Nephron (organoid): Measurements from ENCODE around the gene FBXO31.

Source experiments
- H3K27ac Mint-ChIP-seq, 3 experiments: 2 replicates each; pipeline ENCODE4 v1.8.0; 2020; ENCODE audit warnings: mixed read lengths in 3 of 3, mild to moderate bottlenecking in 2 of 3, moderate library complexity in 1 of 3
- H3K27me3 Mint-ChIP-seq: 2 replicates; pipeline ENCODE4 v1.8.0; 2021; ENCODE audit warnings: low read depth, mild to moderate bottlenecking, moderate library complexity, mixed read lengths
- H3K36me3 Mint-ChIP-seq: 2 replicates; pipeline ENCODE4 v1.8.0; 2020; ENCODE audit warnings: low read depth, mixed read lengths
- H3K4me1 Mint-ChIP-seq: 2 replicates; pipeline ENCODE4 v1.8.0; 2020; ENCODE audit warnings: mixed read lengths
- H3K4me3 Mint-ChIP-seq, 3 experiments: 2 replicates each; pipeline ENCODE4 v1.8.0; 2020; ENCODE audit warnings: mild to moderate bottlenecking in 3 of 3, mixed read lengths in 3 of 3, moderate library complexity in 2 of 3
- H3K9me3 Mint-ChIP-seq: 2 replicates; pipeline ENCODE4 v1.8.0; 2020; ENCODE audit warnings: mixed read lengths
- TF ChIP-seq, protein P1 (sequence below), 3 experiments: fragments of 200-600 bp; sonication (generic); IDR thresholded peaks; one replicate each; pipeline ENCODE4 v1.5.0; 2021; ENCODE audit warnings: antibody characterized with exemption in 3 of 3; ENCODE audit not compliant: unreplicated experiment in 3 of 3

The FBXO31 gene, protein sequence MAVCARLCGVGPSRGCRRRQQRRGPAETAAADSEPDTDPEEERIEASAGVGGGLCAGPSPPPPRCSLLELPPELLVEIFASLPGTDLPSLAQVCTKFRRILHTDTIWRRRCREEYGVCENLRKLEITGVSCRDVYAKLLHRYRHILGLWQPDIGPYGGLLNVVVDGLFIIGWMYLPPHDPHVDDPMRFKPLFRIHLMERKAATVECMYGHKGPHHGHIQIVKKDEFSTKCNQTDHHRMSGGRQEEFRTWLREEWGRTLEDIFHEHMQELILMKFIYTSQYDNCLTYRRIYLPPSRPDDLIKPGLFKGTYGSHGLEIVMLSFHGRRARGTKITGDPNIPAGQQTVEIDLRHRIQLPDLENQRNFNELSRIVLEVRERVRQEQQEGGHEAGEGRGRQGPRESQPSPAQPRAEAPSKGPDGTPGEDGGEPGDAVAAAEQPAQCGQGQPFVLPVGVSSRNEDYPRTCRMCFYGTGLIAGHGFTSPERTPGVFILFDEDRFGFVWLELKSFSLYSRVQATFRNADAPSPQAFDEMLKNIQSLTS

DNA sequence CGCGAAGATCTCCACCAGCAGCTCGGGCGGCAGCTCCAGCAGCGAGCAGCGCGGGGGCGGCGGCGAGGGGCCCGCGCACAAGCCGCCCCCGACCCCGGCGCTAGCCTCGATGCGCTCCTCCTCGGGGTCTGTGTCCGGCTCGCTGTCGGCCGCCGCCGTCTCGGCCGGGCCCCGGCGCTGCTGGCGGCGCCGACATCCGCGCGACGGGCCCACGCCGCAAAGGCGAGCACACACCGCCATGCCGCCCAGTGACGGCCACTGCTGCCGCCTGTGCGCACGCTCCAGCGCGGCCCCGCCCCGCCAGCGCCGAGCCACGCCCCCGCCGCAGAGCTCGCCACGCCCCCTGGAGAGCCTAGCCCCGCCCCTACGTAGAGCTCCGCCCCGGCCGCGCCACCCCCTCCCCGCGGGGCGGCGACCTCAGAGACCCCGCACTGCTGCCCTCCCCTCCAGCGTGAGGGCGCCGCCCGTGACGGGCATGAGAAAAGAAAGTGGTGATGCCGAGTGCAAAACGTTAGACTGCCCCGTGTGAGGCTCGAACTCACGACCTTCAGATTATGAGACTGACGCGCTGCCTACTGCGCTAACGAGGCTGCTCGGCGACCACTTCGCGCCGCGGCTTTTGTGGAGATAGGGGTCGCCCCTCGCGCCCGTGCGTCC lies at the start of gene FBXO31:
TSS of gene FBXO31 (minus strand) at position 272 of the 657 bp plus-strand sequence. CDS start at position 240, 32 bp downstream.
- Mint-ChIP-seq H3K27ac (peak within 1 kb of the TSS; percentile 84 to 90 (median 89)), H3K27me3 (no peaks in the 10 kb centered on the region), H3K9me3 (no peaks in the 10 kb centered on the region), H3K4me3 (peak within 1 kb of the TSS; percentile 87 to 93 (median 91)), H3K4me1 (peaks cover 49% of the 10 kb centered on the region), H3K36me3 (peaks cover 9% of the 10 kb centered on the region)
- TF ChIP-seq, protein P1, sequence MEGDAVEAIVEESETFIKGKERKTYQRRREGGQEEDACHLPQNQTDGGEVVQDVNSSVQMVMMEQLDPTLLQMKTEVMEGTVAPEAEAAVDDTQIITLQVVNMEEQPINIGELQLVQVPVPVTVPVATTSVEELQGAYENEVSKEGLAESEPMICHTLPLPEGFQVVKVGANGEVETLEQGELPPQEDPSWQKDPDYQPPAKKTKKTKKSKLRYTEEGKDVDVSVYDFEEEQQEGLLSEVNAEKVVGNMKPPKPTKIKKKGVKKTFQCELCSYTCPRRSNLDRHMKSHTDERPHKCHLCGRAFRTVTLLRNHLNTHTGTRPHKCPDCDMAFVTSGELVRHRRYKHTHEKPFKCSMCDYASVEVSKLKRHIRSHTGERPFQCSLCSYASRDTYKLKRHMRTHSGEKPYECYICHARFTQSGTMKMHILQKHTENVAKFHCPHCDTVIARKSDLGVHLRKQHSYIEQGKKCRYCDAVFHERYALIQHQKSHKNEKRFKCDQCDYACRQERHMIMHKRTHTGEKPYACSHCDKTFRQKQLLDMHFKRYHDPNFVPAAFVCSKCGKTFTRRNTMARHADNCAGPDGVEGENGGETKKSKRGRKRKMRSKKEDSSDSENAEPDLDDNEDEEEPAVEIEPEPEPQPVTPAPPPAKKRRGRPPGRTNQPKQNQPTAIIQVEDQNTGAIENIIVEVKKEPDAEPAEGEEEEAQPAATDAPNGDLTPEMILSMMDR (IDR thresholded peaks at IDR 0.05; ENCODE audit: unreplicated experiment in 3 of 3) = no peak

DNA sequence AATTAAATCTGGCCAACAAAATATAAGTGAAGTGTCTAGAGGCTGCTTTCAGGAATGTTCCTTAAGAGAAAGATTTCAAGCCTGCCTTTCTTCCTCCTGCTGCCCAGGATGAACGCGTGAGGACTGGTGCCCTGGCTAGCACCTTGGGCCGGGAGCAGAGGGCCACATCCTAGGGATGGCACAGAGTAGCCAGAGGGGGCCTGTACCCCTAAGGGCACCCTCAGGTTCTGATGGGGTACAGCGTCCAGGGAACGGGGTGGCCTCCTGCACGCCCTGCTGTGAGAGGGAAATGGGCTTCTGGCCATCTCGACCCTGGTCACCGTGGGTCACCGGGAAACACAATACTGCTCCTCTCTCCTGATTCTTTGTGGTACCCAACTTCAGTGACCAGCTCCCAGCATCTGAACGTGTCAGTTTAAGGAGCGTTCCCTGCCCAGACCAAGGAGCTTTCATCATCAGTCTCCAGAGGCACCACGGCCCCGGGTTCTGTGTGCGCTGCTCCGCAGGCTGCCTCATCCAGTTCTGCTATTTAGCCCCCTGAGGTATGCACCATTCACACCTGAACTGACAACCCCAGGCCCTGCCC lies 48.8 kb upstream of the FBXO31 start:
- Mint-ChIP-seq H3K9me3 (no peaks in the 10 kb centered on the region), H3K27ac (no peak overlapping the region), H3K4me1 (peaks cover 6% of the 10 kb centered on the region), H3K27me3 (no peaks in the 10 kb centered on the region), H3K4me3 (no peak overlapping the region), H3K36me3 (peaks cover 14% of the 10 kb centered on the region)
- TF ChIP-seq, protein P1 (IDR thresholded peaks at IDR 0.05; ENCODE audit: unreplicated experiment in 3 of 3) = no peak

DNA sequence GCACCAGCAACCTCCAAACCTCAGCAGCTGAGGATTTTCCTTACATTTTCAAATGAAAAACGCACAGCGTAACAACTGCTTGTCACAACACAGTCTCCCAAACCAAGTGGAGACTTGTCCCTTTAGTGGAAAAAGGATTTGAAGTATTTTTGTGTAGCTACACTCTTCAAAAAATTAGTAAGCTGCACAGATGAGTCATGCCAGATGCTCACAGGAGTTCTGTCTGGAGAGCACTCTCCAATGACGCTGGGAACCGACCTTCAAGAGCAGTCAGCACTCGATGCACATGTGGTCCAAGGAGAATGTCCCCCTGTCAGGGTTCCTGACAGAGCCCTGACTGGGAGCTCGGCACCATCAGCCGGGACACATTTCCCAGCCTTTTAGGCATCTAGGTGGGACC lies 48.4 kb upstream of the FBXO31 start:
- Mint-ChIP-seq H3K9me3 (no peaks in the 10 kb centered on the region), H3K27me3 (no peaks in the 10 kb centered on the region), H3K4me3 (no peak overlapping the region), H3K36me3 (peaks cover 14% of the 10 kb centered on the region), H3K27ac (no peak overlapping the region), H3K4me1 (peaks cover 6% of the 10 kb centered on the region)
- TF ChIP-seq, protein P1 (IDR thresholded peaks at IDR 0.05; ENCODE audit: unreplicated experiment in 3 of 3) = no peak

DNA sequence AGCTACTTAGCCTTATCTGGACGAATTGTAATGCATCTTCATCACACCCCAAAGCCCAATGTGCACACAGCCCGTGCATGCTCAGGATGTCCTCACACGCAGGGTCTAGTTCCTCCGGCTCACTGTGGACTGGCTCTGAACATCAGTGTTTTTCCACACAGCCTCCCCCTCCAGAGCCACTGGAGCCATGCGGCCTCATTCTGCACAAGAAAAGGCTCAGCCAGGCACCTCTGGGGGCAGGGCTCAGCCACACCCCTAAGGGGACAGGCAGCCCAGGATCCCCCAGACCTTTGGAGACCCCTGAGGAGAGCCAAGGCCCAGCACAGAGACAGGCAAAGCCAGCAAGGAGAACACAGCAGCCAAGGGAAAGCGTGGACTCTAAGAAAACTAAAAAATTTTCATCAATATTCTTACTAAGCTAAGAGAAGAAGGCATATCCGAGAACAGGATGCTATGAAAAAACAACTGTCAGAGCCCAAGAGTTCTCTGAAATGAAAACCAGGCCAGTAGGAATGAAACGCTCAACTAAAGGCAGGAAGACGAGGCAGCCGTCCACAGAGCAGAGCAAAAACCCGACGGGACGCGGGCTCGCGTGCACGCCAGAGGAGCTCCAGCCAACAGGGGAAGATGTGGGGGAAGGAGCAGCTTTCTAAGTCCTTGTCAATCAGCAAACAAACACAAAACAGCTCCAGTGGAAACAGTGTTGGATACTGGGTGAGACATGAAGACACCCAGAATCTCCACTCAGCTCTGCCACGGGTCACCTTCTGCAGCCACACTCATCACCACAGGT lies 43.0 kb upstream of the FBXO31 start:
- TF ChIP-seq, protein P1 (IDR thresholded peaks at IDR 0.05; ENCODE audit: unreplicated experiment in 3 of 3) = no peak
- peaks cover 3% of the 10 kb centered on the region for H3K9me3 Mint-ChIP-seq
- H3K36me3 Mint-ChIP-seq = peaks cover 41% of the 10 kb centered on the region
- H3K4me3 Mint-ChIP-seq = no peak overlapping the region
- H3K27me3 Mint-ChIP-seq = no peaks in the 10 kb centered on the region
- H3K27ac Mint-ChIP-seq = no peak overlapping the region
- H3K4me1 Mint-ChIP-seq = no peaks in the 10 kb centered on the region

DNA sequence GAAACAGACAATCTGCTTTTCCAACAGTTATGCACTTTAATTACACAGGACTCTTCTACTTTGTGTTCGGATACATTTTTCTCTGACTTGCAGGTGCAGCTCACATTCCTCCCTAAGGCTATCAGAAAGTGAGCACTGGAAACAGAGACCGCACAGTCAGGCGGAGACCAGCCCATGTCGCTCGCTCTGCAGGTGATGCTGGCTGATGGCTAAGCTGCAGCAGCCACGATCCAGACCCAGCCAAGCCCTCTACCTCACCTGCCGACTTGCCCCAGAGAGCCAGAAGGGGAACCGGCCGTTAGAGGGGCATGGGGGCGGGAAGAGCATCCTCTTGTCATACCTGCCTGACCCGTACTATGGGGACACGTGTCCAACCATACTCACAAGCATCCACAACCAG lies 42.4 kb upstream of the FBXO31 start:
- Mint-ChIP-seq H3K36me3 (peaks cover 44% of the 10 kb centered on the region), H3K4me1 (no peaks in the 10 kb centered on the region), H3K27ac (peak overlapping the region in 1 of 3 experiments; percentile 10), H3K4me3 (no peak overlapping the region), H3K27me3 (no peaks in the 10 kb centered on the region), H3K9me3 (peaks cover 3% of the 10 kb centered on the region)
- TF ChIP-seq, protein P1 (IDR thresholded peaks at IDR 0.05; ENCODE audit: unreplicated experiment in 3 of 3) = no peak
